ENCODE results near the gene TRIM59. TPM values are rescaled to one million over a fixed set of nuclear protein-coding genes. Genes with fewer than 3 reads are reported as not detected.
A peak's percentile ranks its signal among the peaks of the same experiment; 100 is the strongest.
"Not testable (repeated sequence)": the region's sequence is repeated elsewhere in the genome, so short reads cannot be mapped to it uniquely, and the experiment has no call there.

Gene TRIM59
- total RNA-seq, 1 experiment from 2014 or later = 19.7 TPM

DNA sequence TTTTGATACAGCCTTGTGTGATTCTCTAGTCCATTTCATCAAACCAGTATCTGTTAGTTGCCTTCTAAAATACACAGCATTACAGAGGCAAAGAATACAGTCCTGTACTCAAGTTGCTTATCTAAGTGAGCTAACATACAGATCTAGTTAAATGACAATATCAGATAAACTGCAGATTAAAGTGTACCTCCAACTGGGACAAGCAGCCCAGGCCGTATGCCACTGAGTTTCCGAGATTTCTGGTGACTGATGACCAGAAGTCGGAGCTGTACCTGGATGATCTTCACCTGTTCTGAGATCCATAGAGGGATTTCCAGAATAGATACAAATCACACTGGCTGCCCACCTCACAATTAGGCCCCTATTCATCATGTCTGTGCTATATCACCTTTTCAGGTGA lies 6.3 kb upstream of the TRIM59 start:
- DNase-seq (ENCODE audit: low read depth) = no peak

DNA sequence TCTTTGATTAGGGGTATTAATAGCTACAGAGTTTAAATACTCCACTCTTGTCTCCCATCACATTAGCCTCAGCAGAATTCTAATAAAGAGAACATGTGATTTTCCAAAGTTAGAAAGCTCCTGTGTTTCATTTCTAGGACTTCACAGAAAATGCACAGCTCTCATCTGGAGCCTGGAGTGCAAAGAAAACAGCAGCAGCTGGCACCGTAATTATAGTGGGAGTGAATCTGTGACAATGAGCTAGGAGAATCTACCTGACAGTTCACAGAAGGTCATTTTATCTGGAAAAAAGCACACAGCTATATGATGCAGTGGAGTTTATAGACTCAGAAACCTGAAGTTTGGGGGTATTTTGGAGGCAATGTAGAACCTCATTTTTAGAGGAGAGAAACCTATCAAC lies 5.4 kb upstream of the TRIM59 start:
- no peak for DNase-seq (ENCODE audit: low read depth)

GRCh38 chr3:160452251-160452650 lies 2.7 kb upstream of the TRIM59 start:
- DNase-seq (ENCODE audit: low read depth) = not testable (repeated sequence)

GRCh38 chr3:160451602-160452001 lies 2.0 kb upstream of the TRIM59 start:
- peak; percentile 36 for DNase-seq (ENCODE audit: low read depth)

DNA sequence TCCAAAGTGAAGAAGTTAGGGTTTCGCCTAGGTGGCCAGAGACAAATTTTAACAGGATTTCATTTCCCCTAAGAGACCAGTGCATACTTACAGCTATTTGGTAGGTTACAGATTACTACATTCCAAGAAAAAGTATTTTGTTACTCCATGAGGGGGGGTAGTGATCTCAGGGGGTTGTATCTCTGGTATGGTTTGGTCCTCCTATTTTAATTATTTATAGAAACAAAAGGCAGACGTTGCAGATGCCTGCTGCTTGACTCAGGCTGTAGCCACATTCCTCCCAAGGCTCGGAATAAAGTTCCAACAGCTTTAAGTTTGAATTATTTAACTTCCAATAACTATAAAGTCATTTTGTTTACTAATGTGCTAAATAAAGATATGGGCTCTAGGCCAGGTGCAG lies 1.3 kb upstream of the TRIM59 start:
- DNase-seq (ENCODE audit: low read depth) = peak; percentile 69

DNA sequence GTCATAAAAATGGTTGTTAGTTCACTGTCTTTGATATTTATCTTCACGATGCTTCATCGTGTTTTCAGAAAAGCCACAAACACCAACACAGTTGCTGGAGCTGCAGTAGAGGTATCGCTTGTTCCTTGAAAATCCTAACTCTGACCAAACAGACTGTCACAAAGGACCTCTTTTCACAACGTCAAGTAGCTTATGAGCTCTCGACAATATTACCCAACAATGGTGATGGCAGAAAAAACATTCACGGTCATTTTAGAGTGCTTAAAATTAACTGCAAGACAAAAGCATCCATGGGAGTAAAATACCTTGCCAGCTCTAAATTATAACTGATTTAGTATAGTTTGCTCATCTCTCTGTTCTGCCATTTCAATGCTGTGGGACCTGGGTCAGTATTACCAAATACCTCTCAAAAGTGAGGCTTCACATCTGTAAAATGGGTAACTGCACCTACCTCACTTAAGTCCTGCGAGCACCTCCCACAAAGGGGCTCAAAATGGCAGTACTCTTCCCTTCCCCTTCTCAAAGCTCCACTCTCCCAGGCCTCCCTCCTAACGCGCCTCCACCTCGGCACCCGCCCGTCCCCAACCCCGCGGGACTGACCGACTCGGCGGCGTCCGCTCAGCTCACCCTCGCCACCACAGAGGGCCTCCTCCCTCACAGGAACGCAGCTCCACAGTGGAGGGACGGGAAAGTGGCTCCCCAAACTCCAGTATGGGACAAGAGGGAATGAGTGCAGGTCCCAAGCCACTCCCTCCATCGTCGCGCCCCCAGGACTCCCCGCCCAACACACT lies 546 bp downstream of the TRIM59 start:
- peak; percentile 26 for DNase-seq (ENCODE audit: low read depth)

DNA sequence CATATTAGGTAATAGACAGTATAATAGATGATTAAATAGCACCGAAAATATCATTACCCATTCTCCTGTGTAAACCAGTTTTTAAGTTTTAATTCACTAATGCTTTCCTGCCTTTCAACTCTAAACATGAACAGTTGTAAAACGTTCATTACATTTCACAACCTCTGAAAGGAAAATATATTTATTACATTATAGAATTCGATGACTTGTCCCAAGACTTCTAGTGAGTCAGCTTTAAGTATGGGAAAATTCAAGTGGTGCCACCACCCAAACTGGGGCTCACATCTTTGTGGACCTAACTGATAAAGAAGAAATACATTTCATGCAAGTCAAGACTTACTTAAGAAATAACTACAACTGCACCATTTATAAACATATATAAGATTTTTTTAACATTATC lies 2.0 kb downstream of the TRIM59 start:
- no peak for DNase-seq (ENCODE audit: low read depth)

GRCh38 chr3:160446522-160447056 lies 3.0 kb downstream of the TRIM59 start:
- DNase-seq (ENCODE audit: low read depth) = no peak

- DNase-seq (ENCODE audit: low read depth) = no peak
Measured at GRCh38 chr3:160445854-160446253, 3.7 kb downstream of the TRIM59 start.

DNA sequence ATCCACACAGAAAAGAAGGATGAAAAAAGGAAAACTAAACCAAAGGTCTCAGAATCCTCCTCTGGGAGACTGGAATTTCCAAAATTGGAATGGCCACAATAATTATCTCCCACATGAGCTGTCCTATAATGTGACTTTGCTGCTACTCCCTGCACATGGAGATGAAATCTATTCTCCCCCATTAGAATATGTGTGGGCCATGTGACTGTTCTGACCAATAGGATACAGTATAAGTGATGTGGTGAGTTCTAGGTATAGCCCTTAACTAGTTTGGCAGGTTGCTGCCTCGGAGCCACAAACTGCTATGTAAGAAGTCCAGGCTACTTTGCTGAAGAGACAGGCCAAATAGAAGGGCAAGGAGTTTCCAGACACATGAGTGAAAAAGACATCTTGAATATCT lies 5.2 kb downstream of the TRIM59 start:
- DNase-seq (ENCODE audit: low read depth) = peak; percentile 14

GRCh38 chr3:160440687-160441086 lies 8.9 kb downstream of the TRIM59 start:
- no peak for DNase-seq (ENCODE audit: low read depth)

DNA sequence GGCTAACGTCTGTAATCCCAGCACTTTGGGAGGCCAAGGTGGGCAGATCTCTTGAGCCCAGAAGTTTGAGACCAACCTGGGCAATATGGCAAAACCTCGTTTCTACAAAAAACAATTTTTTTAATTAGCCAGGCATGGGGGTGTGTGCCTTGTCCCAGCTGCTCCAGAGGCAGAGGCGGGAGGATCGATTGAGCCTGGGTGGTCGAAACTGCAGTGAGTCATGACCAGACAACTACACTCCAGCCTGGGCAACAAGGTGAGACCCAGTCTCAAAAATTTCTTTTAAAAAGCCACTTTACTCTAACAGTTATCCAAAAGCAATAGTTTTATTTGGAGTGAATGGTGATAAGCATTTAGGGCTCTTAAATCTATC lies 12.5 kb downstream of the TRIM59 start:
- DNase-seq (ENCODE audit: low read depth) = no peak

DNA sequence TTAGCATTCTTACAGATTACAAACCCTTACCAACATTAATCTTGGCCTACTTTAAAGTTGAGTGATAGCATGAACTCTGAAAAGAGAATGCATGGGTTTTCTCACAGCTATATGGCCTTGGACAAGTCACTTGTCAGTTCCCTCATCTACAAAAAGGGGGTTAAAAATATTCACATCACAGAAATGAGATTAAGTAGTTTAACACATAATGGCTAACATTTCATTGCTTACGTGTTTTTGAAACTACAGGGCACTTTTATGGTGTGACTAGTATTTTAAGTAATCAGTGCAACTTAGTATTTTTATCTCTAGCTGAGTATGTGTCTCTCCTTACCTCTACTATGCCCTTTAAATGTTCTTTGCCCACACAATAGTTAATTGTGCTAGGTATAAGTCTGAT lies 13.8 kb downstream of the TRIM59 start:
- DNase-seq (ENCODE audit: low read depth) = no peak

GRCh38 chr3:160435095-160435494 lies 14.5 kb downstream of the TRIM59 start:
- DNase-seq (ENCODE audit: low read depth) = no peak

DNA sequence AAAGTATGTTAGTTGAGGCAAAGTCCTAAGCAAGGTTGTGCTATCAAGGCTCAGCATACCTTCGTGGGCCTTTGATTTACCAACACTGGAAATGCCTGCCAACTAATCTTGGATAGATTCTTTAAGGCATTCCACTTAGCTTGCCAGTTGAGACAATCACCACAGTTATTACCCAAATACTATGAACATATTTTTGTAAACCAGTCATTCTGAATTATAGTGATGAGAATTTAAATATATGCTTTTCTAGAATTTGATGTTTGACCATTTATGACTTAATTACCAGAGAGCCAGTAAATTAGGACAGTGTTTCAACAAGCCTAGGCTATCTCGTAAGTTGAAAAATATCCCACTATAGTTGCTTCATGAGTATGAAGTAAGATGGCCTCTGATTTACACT lies 15.5 kb downstream of the TRIM59 start:
- no peak for DNase-seq (ENCODE audit: low read depth)

DNA sequence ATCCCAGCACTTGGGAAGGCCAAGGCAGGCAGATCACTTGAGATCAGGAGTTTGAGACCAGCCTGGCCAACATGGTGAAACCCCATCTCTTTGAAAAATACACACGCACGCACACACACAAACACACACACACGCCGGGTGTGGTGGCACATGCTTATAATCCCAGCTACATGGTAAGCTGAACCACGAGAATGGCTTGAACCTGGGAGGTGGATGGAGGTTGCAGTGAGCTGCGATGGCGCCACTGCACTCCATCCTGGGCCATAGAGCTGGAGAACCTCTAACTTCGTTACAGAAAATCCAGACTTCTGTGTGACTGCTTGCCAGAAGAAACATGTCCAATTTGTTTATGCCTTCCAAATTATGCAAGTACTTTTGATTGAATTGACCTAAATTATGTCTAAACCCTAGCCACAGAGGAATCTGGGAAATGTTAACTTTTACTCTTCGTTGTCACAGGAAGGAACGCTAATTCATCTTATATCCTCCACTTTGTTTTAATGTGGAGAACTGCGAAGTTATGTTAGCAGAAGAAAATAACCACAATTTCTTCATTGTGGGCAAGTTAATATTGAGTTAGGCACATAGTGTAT lies 21.7 kb downstream of the TRIM59 start:
- DNase-seq (ENCODE audit: low read depth) = no peak

DNA sequence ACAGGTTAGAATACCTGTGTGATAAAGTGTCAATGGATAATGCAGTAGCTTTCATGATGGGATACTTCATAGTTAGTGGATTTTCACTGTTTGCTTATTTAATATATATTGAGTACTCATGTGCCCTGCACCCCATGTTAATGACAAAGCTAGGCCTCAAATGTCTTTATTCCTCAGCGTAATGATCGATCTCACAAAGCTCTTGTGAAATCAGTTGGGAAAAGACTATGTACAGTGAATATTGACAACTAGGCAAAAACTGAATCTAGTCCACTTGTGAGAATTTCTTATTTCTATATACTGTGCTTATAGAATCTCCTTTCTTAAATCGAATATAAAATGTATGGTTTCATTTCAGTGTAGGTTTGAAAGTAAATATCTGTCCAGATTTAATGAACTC lies 32.3 kb downstream of the TRIM59 start:
- DNase-seq (ENCODE audit: low read depth) = no peak

- peak; percentile 80 for DNase-seq (ENCODE audit: low read depth)
Measured at GRCh38 chr3:160413613-160414248, 35.9 kb downstream of the TRIM59 start.

GRCh38 chr3:160412477-160412876 lies 37.1 kb downstream of the TRIM59 start:
- DNase-seq (ENCODE audit: low read depth) = no peak

- no peak for DNase-seq (ENCODE audit: low read depth)
Measured at GRCh38 chr3:160409812-160410610, 39.6 kb downstream of the TRIM59 start.

- DNase-seq (ENCODE audit: low read depth) = no peak
Measured at GRCh38 chr3:160403796-160404470, 45.7 kb downstream of the TRIM59 start.

All from RPMI7951 (cell line).